HG03565 (cell line): ENCODE results near the gene TBC1D24.
A peak's percentile ranks its signal among the peaks of the same experiment; 100 is the strongest.
"Not testable (repeated sequence)": the region's sequence is repeated elsewhere in the genome, so short reads cannot be mapped to it uniquely, and the experiment has no call there.

Source experiments
- ATAC-seq: cut with Tn5 transposase; IDR thresholded peaks from one replicate; pipeline ENCODE4 v1.9.1; 2021; ENCODE audit warnings: mild to moderate bottlenecking, moderate library complexity; ENCODE audit not compliant: unreplicated experiment

The TBC1D24 gene

DNA sequence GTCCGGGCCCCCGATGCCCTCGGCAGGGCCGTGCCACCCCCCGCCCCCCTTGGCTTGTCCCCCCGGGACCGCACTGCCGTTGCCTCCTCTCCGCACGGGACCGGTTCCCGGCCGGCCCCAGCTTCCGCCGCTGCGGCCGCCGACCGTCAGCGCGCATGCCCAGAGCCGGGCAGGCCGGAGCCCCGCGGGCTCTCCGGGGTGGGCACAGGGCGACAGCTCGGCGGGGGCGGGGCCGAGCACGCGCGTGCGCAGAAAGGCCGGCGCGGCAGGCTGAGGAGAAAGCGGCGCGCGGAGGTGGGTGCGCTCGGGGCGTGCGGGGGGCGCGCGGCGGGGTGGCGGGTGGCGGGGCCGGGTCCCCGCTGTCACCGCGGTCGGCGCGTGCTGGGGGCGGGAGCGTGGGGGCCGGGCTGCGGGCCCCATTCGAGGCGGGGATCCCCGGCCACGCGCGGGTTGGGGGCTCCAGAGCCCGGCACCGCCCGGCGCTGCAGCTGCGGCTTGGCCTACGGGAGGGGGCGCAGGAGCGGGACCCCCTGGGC lies at the start of gene TBC1D24:
TBC1D24 (plus strand) TSS at position 251 of the 536 bp plus-strand sequence. CDS start 21,022 bp downstream, outside the sequence.
- peak; percentile 39 for ATAC-seq

DNA sequence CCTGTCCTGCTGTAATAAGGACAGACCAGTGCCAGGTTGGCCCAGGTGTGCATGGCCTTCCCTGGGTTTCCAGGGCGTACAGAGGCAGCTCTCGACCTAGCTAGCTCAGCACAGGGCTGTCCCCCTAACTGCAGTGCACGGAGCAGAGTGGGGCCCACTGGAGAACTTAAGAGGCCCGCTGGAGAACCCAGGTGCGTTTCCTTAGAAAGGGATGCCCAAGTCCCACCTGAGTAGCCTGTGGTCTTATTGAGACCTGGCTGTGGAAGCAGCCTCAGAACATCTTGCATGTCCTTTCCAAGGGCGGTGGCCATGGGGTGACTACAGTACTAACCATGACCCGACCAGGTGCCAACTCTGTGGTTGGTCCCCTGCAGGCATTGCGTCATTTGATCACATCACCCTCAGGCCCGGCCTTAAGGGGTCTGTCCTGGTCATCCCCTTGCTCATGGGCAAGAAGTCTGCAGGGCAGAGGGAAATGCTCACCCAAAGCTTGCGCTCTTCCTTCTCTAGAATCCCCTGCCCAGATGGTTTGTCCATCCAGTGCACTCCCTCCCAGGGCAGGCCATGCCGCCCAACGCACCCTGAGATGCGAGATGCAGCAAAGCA lies 49.0 kb upstream of the TBC1D24 start:
- ATAC-seq, result no peak

DNA sequence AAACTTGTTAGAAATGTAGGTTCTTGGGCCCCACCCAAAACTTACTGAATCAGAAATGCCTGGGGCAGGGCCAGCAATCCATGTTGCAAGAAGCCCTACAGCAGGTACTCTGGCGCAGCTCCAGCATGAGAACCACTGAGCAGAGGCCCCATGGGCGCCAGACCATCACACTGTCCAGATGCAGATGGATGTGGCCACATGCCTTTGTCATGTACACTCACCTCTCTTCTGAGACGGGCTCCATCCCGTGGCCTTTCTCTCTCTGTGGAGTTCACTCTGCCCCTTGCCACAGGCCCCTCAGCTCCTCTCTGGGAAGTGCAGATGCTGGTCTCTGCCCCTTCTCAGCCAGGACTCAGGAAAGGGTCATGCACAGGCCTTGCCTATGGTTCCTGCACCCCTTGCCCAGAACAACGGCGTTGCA lies 48.0 kb upstream of the TBC1D24 start:
- ATAC-seq, result no peak

DNA sequence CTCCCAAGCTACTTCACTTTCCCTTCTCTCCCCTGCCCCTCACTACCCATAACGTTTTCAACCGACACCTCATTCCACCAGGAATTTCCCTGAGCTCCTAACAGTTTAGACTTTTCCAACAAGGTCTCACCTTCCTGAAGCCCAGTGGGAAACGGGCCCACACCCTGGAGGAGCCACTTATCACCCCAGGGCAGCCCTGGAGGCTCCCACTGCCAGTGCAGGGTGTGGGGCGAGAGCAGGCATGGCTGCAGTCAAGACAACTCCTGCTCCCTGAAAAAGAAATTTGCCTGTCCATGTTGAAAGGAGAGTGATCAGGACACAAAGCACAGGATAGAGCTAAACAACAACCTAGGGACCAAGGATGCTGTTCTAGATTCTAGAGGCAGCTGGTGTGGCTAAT lies 47.4 kb upstream of the TBC1D24 start:
- ATAC-seq, result no peak

DNA sequence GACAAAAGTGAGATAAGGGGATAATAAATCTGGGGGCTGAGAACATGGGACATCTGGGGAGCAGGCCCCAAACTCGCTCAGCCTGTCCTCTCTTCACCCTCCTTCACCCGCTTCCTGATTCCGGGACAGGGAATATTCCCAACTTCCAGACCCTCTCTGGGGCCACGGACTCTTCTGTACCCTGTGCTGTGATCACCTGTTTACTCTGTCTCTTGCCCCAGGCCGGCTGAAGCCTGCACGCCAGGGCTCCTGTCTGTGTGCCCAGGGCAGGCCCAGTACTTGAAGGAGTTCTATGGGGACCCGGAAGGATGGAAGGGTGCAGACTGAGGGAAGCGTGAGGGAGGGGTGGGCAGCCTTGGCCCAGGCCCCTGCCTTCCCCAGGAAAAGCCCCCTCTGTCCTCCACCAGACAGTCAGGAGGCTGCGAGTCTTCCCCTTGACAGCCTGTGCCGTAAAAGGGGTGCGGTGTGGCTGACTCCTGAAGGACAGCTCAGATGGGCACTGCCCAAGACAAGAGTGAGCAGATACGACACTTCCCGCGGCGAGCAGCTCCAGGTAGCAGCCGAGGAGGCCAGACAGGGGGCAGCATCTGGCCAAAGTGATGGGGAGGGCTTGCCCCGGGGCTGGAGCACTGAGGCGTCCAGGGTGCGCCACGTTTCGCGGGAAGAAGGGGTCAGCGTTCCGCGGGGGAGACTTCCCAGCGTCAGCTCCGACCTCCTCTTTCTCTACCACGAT lies 46.7 kb upstream of the TBC1D24 start:
- no peak for ATAC-seq

DNA sequence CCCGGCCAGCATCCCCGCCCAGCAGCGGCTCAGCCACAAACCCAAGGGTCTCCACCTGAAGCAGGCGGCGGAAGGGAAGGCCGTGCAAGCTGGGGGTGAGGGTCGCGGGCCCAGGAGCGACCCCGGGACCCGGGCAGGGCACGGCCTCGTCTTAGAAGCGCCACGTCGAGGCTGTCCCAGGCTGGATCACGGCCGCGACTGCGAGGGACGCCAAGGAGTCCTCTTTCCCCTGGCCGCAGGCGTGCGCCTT lies 46.2 kb upstream of the TBC1D24 start:
- no peak for ATAC-seq

DNA sequence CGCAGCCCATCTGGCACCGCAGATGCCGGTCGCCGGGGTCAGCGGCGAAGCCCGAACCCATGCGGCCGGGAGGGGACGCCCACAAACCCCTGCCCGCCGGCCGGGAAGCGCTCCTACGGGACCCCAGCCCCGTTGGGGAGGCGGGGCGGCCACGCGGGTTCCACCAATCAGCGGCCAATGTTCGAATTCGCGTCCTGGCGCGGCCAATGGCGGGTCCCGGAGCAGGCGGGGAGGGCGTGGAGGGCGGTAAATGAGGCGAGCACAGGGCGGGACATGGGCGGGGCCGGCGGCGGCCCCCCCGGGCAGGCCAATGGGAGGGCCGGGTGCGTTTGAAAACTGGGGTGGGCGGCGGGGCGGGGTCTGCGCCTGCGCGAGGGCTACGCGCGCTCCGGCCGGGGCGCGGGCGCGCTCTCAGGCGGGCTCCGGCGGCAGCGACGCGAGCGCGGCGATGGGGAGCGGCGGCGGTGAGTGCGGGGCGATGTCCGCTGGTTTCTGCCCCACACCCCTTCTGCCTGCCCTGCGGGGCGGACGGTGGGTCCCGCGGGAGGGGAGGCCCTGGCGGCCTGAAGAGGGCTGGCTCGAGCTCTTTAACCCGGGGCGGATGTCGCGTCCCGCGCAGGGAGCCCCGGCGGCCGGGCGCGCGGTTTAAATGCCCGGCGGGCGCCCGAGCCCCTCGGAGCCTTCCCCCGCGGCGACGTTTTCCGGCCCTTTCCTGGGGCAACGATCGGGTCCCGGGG lies 45.7 kb upstream of the TBC1D24 start, which contains the start of gene CCNF:
CCNF (plus strand) TSS at position 414 of the 737 bp plus-strand sequence; CDS start at position 449, 35 bp downstream.
- ATAC-seq, result peak; percentile 82

DNA sequence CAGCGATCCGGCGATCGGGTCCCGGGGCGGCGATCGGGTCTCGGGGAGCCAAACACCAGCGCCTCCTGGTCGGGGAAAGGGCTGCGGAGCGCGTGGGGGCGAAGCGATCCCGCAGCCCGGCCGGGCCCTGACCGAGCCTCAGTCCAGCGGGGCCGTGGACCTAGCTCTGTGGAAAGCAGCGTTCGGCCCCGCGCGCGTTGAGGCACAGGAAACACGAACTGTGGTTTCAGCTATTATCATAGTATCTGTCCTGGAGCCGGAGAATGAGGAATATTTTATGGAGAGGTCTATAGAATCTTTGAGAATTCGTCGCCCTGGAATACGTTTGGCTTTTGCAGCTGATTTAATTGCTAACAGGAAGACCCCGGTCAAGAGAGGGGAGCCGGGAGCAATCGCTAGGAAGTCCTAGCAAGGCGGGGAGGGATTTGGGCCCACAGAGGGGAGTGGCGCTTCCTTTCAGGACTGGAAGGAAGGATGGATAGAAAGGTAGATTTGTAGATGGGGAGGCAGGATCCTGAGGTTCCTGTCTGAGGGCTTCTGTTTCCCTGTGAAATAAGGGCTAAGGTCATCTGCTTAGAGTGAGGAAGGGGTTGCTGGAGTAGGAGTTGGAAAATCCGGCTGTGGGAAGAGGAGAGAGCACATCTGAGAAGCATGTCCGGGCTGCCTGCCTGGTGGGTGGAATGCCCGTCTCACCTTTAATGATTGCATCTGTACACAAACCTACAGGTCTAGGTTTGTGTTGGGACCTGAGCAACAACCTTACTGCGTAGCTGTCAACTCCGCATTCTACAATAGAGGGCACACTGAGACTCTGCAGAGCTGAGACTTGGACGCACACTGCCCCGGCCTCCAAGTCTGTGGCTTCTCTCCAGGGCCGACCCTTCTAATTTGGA lies 44.9 kb upstream of the TBC1D24 start:
- ATAC-seq, result no peak

DNA sequence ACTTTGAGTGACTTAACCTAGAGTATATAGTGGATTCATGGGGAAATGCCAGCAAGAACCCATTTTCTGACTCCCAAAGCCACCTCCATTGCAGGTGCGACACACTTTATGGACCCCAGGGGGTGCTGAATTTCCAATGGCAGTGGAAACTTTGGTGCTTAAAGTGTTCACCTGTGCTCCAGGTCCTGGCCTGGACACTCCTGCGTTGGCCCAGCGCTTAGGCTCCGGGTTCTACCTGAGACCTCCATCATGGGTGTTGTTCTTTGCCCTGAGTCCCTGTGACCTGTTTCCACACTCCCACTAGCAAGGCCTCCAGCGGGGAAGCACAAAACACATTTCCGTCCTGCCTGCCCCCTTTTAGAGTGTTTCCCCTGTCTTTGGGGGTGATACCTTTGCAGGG lies 42.6 kb upstream of the TBC1D24 start:
- ATAC-seq, result no peak

DNA sequence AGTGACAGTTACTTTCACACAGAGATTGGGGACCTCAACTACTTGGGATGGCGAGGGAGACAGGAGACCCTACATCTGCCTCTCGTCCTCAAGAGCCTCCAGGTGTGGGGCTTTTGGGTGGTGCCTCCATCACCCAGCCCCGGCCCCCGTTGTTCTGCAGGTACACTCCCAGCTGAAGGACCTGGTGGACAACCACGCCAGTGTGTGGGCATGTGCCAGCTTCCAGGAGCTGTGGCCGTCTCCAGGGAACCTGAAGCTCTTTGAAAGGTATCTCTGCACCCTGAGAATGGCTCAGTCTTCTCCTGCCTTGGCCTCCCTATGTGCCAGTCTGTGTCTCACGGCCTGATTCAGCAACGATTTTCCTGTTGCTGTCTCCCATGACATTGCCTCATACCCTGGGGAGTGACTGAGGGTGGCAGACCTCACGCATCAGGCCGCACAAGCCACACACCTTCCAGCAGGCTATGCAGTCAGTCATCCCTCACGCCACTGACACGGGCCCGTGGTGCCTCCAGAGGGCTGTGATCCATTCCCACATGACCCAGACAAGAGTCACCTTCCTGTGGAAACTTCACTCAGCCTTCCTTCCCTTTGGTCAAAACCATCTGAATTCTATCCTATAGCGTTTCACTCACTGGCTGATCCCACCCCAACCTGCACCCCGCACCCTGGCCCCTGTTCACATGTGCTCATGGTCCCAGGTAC lies 42.0 kb upstream of the TBC1D24 start:
- no peak for ATAC-seq

DNA sequence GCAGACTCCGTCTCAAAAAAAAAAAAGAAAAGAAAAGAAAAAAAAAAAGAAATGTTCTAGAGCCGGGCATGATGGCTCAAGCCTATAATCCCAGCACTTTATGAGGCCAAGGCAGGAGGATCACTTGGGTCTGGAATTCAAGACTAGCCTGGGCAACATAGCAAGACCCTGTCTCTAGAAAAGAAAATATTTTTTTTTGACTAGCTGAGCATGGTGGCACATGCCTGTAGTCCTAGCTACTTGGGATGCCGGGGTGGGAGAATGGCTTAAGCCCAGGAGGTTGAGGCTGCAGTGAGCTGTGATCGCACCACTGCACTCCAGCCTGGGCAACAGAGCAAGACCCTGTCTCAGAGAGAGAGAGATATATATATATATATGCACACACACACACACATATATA lies 39.7 kb upstream of the TBC1D24 start:
- ATAC-seq, result not testable (repeated sequence)

DNA sequence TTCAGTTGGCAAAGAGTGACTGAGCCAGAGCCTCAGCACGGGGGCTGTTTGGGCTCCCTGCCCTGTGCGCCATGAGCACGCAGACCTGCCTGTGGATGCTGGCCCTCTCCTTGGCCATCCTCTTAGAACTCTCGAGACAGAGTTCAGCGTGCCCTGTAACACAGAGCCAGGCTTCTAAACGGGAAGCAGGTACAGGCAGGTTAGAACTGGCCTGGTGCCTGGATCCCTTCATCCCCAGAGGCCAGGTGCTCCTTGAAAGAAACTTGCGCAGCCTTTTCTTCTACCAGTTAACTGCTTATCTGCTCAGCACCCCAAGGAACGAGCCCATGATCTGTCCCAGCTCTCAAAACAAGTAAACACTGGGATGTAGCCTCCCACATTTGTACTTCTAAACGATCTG lies 38.8 kb upstream of the TBC1D24 start:
- ATAC-seq, result no peak

DNA sequence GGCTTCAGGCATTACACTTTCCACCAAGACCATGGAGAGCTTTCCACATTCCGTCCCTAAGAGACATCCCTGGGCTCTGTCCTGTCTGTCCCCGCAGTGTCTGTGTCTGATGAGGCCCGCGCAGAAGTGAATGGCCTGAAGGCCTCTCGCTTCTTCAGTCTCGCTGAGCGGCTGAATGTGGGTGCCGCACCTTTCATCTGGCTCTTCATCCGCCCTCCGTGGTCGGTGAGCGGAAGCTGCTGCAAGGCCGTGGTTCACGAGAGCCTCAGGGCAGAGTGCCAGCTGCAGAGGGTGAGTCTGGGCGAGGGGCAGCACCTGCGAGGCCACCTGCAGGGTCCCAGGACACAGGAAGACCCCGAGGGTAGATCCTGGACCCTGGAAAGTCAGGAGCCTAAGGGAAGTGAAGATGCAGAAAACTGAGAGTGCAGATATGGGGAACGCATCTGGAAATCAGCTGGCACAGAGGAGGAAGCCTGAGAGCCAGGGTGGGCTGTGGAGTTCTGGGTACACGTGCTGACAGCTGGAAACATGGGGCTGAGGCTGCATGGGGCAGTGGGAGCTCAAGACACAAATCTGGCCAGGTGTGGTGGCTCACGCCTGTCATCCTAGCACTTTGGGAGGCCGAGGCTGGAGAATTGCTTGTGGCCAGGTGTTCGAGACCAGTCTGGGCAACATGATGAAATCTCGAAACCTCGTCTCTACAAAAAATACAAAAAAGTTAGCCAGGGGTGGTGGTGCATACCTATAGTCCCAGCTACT lies 37.7 kb upstream of the TBC1D24 start:
- no peak for ATAC-seq

DNA sequence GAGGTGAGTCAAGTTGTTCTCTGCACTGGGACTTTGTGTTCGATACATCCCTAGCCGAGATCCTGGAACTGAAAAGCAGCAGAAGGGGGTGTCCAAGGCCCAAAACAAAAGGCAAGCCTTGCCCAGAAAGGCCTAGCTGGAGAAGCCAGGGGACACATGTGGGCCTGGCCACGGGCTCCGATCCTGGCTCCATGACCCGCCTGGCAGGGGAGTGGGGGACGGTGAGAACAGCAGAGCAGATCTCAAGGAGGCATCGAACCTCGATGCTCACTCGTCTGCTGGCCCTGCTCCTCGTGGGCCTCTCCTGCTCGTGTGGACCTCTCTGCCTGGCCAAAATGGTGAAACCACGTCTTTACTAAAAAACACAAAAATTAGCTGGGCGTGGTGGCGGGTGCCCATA lies 36.8 kb upstream of the TBC1D24 start:
- no peak for ATAC-seq

DNA sequence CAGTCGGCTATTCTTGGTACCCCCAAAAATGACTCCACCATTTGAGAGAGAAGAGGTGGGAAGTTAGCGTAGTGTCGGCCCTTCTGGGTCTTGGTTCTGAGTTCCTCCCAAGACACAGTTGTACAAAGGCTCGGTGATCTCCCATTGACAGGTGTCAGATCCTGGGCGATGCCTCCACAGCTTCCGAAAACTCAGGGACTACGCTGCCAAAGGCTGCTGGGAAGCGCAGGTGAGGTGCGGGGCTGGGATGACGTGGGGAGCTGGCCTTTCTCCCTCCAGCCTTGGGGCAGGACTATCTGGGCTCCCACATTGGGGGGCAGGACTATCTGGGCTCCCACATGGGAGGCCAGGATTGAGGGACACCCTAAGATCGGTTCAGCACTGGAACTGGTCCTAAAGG lies 35.3 kb upstream of the TBC1D24 start:
- ATAC-seq, result no peak

DNA sequence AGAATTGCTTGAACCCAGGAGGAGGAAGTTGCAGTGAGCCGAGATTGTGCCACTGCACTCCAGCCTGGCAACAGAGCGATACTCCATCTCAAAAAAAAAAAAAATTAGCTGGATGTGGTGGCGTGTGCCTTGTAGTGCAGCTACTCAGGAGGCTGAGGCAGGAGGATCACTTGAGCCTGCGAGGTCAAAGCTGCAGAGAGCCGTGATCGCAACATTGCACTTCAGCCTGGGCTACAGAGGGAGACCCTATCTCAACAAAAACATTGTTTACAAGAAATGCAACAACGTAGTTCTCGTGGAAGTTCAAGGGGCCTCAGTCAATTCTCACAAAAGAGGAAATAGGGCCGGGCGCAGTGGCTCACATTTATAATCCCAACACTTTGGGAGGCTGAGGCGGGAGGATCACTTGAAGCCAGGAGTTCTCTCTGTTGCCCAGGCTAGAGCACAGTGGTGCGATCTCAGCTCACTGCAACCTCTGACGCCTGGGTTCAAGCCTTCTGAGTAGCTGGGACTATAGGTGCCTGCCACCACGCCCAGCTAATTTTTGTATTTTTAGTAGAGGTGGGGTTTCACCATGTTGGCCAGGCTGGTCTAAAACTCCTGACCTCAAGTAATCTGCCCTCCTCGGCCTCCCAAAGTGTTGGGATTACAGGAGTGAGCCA lies 33.7 kb upstream of the TBC1D24 start:
- not testable (repeated sequence) for ATAC-seq

DNA sequence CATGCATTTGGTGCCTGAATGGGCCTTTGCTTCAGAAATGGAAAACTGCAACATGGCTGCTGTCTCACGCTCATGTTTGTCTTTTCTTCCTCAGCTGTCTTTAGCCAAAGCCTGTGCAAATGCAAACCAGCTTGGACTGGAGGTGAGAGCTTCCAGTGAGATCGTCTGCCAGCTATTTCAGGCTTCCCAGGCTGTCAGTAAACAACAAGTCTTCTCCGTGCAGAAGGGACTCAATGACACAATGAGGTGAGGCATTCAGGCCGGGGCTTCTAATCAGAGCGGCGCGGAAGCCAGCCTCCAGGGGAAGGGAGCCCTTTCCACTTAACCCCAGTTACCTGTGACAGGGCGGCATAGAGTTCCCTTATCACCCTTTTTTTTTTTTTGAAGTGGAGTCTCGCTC lies 31.4 kb upstream of the TBC1D24 start:
- no peak for ATAC-seq

DNA sequence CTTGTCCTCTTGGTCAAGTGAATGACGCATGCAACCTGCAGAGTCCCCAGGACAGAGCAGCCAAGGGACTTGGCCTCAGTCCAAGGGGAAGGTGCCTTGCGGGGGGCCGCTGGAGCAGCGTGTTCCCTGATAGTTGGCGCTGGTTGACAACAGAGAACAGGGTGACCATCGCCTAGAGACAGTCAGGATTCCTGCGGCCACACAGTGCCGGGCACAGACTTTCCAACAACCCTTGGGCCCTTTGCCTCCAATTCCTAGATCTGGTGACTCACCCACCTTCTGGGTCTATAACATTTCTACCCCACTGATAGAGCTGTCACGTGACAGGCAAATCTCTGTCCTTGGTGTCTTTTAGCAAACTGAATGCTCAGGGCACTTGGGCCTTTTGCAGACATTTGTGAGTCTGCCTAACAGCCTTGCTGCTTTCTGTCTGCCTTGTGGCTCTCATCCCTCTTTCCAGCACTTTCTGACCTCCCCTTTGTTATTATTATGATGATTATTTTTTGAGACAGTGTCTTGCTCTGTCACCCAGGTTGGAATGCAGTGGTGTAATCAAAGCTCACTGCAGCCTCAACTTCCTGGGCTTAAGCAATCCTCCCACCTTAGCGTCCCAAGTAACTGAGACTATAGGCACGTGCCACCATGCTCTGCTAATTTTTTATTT lies 26.9 kb upstream of the TBC1D24 start:
- ATAC-seq, result no peak
